Forelimb muscle (tissue), 1 donor: Measurements from ENCODE around the gene SIGLEC7. TPM values are rescaled to one million over a fixed set of nuclear protein-coding genes. Genes with fewer than 3 reads are reported as not detected.
A peak's percentile ranks its signal among the peaks of the same experiment; 100 is the strongest.

Experiments
- DNase-seq: peaks from one replicate; pipeline ENCODE4 v3.0.0-alpha.2; 2013; ENCODE audit warnings: low read depth
- polyA plus RNA-seq: library from polyadenylated mRNA; unstranded; fragments of 120-200 nt; gene quantifications from one replicate; pipeline ENCODE4 v1.2.1, GENCODE V29; 2013; ENCODE audit not compliant: insufficient read length

Gene SIGLEC7
- polyA plus RNA-seq, 1 donor = 0.37 TPM

DNA sequence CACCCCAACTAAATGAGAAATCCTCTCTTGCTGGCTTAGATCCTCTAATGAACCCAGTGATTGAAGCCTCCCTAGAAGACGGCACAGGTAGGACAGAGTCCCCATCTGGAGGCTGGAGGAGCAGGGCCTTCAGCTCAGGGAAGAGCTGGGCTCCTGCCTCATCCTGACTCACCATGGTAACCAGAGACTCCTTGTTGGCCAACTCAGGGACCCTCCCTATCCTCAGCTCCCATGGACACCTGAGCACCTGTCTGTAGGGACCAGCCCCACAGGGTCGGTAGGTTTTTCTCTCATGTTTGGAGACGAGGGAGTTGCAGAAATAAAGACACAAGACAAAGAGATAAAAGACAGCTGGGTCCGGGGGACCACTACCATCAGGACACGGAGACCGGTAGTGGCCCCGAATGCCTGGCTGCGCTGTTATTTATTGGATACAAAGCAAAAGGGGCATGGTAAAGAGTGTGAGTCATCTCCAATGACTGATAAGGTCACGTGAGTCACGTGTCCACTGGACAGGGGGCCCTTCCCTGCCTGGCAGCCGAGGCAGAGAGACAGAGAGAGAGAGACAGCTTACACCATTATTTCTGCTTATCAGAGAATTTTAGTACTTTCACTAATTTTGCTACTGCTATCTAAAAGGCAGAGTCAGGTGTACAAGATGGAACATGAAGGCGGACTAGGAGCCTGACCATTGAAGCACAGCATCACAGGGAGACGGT, 26.6 kb downstream of the SIGLEC7 start:
- no peak for DNase-seq

GRCh38 chr19:51169283-51169918, 27.3 kb downstream of the SIGLEC7 start:
- DNase-seq = peak; percentile 13

- no peak for DNase-seq
Observed at GRCh38 chr19:51172223-51172622, 30.1 kb downstream of the SIGLEC7 start.

DNA sequence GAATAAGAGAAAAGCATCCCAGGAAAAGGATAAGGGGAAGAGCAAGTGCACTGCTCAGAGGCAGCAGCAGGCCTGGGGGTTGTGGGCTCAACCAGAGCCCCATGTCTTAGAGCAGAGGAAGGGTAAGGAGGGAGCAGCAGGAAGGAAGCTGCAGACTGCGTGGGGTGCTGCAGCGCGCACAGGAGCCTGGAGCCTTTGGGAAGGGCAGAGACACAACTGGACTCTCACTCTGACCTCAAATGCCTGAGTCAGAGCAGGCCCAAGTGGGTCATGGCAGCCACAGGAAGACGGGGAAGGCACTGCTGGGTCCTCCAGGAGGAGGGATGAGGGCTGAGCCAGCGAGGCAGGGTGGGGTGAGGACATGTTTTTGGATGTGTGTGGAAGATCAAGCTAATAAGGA, 31.6 kb downstream of the SIGLEC7 start:
- DNase-seq = no peak

GRCh38 chr19:51179256-51179655, 37.2 kb downstream of the SIGLEC7 start:
- no peak for DNase-seq

DNA sequence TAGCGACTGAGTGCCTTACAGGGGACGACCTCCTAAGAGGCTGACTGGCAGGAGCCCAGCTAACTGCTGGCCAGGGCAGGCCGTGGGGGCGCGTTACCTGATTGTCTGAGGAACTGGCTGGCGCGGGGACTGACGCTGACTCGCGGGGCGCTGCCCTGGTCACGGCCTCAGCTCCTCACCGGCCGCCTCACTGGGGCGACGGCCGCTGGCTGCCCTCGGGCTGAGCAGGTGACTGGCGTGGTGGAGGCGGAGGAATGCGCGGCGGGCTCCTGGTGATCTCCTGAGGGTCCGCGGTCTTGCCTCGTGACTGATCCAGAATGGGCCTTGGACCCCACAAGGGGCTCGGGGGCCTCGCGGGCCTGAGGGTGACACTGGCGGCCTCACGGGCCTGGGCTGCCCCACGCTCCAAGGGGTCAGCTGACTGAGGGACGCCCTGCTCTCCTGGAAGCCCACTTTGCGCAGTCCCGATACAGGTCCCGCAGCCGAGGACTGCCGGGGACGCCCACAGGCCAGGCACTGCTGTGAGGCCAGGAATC, 39.3 kb downstream of the SIGLEC7 start:
- DNase-seq = no peak

DNA sequence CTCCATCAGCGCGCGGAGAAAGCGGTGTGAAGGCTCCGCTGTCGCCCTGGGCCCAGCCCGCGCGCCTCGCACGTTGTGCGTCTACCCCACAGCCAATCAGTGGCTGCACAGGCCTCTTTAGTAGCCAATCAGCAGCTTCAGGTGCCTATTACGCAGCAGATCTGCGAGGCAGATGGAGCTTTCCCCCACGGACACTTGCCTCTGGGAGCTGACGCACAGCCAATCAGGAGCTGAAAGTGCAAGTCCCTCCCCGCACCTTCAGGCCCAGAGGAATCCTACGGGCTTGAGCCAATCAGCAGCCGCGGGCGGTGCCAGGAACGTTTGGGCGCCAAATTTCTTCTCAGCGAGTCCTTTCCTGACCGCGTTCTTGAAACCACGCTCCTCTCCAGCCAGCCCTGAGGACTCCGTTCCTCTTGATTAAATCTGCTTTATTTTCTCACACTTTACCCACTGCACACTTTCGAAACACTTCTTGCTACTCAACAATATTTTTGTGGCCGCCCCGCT, 39.9 kb downstream of the SIGLEC7 start:
- no peak for DNase-seq

GRCh38 chr19:51183629-51184028, 41.5 kb downstream of the SIGLEC7 start:
- no peak for DNase-seq

GRCh38 chr19:51185069-51185867, 43.2 kb downstream of the SIGLEC7 start:
- no peak for DNase-seq

DNA sequence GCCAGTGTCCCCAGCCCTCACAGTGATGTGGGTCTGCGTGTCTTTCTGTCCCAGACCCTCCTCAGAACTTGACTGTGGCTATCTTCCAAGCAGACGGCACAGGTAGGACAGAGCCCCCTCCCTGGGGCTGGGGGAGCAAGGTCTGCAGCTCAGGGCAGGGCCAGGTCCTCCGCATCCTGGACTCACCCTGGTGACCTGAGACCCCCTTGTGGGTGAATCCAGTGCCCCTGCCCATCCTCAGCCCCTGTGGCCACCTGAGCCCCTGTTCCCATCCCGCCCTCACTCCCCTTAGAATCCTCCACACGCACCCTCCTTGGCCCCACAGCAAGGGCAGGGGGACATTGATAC, 43.7 kb downstream of the SIGLEC7 start:
- no peak for DNase-seq

DNA sequence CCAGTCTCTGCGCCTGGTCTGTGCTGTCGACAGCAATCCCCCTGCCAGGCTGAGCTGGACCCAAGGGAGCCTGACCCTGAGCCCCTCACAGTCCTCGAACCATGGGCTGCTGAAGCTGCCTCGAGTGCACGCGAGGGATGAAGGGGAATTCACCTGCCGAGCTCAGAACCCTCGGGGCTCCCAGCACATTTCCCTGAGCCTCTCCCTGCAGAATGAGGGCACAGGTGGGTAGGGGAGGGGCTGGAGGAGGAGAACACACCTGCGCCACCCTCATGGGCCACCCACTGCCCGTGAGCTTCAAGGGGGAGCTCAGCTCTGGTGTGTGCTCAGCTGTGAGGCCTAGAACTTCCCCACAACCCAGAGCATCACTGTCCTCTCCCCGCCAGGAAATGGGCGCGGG, 44.2 kb downstream of the SIGLEC7 start:
- no peak for DNase-seq

GRCh38 chr19:51187395-51188226, 45.5 kb downstream of the SIGLEC7 start:
- DNase-seq = no peak

DNA sequence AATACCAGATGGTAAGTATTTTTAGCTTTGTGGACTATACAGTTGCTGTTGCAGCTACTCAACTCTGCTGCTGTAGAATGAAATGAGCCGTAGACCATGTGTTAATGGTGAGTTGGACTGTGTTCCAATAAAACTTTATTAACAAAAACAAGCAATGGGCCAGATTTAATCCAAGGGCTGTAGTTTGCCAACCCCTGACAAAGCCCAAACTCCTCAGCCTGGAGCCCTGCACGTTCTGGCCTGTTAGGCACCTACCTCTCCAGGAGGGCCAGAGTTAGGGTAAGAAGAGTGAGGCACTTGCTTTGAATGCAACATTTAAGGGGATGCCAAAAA, 46.1 kb downstream of the SIGLEC7 start:
- DNase-seq = no peak

DNA sequence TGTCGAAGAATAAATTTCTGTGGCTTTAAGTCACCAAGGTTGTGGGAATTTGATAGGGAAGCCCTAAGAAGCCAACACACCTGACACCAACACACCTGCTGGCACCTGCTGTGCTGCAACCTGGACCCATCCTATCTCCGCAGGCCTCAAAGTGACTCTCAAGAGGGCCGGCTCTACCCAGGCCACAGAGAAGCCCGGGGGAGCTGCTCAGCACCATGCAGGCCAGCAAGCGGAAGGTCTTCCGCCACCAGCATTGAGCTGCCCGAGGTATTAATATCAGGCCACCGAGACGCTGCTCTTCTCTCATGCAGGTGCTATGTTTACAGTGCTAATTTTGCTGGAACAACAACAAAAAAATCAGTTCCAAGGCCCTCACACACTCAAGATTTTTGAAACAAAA, 50.6 kb downstream of the SIGLEC7 start:
- no peak for DNase-seq

- no peak for DNase-seq
Observed at GRCh38 chr19:51194527-51195315, 52.6 kb downstream of the SIGLEC7 start.

GRCh38 chr19:51195316-51195586, 53.1 kb downstream of the SIGLEC7 start:
- no peak for DNase-seq

DNA sequence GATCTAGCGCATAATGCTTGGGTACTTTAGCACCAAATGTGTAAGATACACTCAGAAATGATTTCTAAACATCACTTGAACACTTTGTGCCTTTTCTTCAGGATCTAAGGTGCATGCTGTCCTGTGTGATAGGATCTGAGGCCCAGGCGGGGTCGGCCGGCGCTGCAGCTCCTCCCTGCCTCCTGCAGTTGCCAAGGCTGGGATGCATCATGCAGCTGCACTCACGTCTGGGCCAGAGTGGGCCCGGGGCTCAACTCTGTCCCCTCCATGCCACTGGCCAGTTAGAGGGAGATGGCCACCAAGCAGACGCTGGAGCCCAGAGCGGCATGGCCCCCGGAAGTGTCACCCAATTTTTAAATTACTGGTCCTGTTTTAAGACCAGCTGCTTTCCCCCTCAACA, 53.5 kb downstream of the SIGLEC7 start:
- no peak for DNase-seq

GRCh38 chr19:51196181-51196580, 54.1 kb downstream of the SIGLEC7 start:
- DNase-seq = no peak

DNA sequence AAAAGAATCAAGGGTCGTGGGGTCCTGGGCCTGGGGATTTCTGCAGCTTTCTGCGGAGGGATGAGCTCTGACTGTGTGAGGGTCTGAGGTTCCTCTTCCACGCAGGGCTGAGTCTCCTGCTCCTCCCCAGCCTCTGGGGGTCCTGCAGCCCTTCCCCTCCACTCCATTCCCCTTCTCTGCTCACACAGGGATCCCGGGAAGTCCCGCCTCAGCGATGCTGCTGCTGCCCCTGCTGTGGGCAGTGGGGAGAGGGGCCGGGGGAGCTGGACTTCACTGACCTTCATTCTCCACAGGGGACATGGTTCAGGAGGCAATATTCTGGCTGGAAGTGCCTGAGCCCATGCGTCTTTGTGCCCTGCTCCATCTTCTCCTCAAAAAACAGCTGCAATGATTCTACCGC, 56.5 kb downstream of the SIGLEC7 start:
- no peak for DNase-seq

DNA sequence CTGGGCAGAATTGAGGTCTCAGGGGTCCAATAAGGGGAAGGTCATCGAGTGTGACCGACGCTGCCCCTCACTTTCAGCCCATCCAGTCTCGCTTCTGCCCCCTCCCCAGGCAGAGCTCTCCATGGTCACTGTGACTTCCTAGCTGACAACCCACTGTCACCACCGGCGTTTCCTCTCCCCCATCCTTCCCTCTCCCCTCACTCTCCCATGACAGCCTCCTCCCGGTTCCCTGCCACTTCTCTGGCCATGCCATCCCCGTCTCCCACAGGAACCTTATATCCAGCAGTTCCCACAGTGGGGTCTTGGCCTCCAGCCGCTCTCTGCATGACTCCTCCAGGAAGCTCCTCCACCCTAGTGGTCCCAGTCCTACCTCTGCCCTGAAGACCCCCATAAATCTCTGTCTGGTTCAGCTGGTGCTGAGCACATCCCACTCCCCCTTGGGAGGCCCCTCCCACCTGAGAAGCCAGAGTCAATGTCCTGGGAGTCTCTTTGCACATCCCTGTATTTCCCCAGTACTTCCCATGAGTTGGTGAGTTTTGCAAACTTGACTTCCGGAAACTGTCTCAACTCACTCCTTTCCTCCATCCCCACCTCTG, 58.1 kb downstream of the SIGLEC7 start:
- DNase-seq = no peak

DNA sequence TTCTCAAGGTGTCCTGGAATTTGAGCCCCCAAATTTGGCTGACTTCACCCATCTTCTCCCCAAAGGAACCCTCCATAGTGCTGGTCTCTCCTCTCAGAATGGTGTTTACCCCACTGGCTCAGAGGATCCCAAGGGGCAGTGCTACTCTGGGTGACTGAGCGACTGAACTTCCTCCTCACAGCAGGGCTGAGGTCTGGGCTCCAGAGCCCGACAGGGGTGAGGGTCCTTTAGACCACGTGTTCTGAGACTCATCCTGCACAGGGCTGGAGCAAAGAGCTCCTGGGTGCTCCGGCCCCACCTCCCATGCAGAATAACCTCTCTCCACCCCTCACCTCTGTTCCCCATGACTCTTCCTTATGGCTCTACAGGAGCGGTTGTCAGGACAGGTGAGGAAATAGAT, 59.6 kb downstream of the SIGLEC7 start:
- no peak for DNase-seq
